Upper lobe of right lung (tissue), 1 donor: Measurements from ENCODE around the gene ATP5ME. TPM values are rescaled to one million over a fixed set of nuclear protein-coding genes. Genes with fewer than 3 reads are reported as not detected.

ENCODE experiments used
- ATAC-seq: fragments of 200-7000 bp; cut with Tn5 transposase; one replicate; pipeline ENCODE4 v1.9.1; 2020; ENCODE audit warnings: mild to moderate bottlenecking, moderate library complexity
- DNase-seq: peaks from one replicate; pipeline ENCODE4 v3.0.0-alpha.2; 2020
- H3K27ac ChIP-seq: fragments of 200-600 bp; one replicate; pipeline ENCODE4 v1.8.0; 2022
- H3K27me3 ChIP-seq: fragments of 200-600 bp; one replicate; pipeline ENCODE4 v1.8.0; 2022; ENCODE audit warnings: mild to moderate bottlenecking
- H3K36me3 ChIP-seq: fragments of 200-600 bp; one replicate; pipeline ENCODE4 v1.8.0; 2022
- H3K4me1 ChIP-seq: fragments of 200-600 bp; one replicate; pipeline ENCODE4 v1.8.0; 2022
- H3K4me3 ChIP-seq: fragments of 200-600 bp; one replicate; pipeline ENCODE4 v1.8.0; 2022; ENCODE audit warnings: mild to moderate bottlenecking
- H3K9me3 ChIP-seq: fragments of 200-600 bp; one replicate; pipeline ENCODE4 v1.8.0; 2022
- intact Hi-C: fragments of 100-400 bp; cut with DNase I; formaldehyde crosslinking; loops from one replicate; pipeline ENCODE4 v1.11.0; 2022
- total RNA-seq: library from RNA; stranded (reverse); fragmentation: NEBNext Ultra II Directional; extraction: Animal tissue kit (Norgen Biotek cat#: 25700); gene quantifications from one replicate; pipeline ENCODE4 v1.2.1, GENCODE V29; 2021
- TF ChIP-seq, protein P1 (sequence below): fragments of 200-600 bp; IDR thresholded peaks from one replicate; pipeline ENCODE4 v1.8.0; 2022; ENCODE audit warnings: antibody characterized with exemption
- donor health status: DM: no; HTN: yes; CAD: no; lungs with severe emphysema.

ATP5ME gene
- total RNA-seq, 1 donor from 2014 or later, result 167 TPM

DNA sequence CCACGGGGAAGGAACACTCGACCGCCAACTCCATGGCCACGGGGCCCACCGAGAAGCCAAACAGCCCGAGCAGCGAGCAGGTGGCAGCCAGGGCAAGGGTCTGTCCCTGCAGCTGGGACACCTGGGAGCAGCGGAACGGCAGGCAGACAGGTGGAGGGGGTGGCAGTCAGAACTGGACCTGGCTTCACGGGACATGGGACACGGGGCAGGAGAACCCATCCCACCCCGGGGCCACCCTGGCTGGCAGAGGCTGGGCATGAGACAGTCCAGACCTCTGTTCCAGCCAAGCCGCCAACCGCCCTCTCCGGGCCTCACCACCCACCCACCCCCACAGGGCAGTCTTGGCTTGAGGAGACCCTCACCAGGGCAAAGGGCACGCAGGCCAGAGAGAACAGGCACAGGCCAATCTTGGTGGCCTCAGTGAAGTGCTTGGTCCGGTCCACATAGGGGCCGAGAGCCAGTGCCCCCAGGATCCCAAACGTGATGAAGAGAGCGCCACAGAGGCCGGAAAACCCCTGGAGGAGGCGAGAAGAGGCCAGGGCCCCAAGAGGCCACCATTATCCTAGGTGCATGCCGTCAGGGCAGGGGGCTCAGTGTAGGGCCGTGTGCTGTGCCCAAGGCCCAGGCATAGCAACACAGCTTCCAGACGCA lies 9.3 kb upstream of the ATP5ME start:
- ATAC-seq (no peak), DNase-seq (peak; percentile 67)
- H3K4me3 ChIP-seq, result no peak overlapping the region
- peaks cover 34% of the 10 kb centered on the region for H3K4me1 ChIP-seq
- no peak overlapping the region for H3K27ac ChIP-seq
- H3K36me3 ChIP-seq, result no peaks in the 10 kb centered on the region
- no peaks in the 10 kb centered on the region for H3K27me3 ChIP-seq
- no peaks in the 10 kb centered on the region for H3K9me3 ChIP-seq
- TF ChIP-seq, protein P1, sequence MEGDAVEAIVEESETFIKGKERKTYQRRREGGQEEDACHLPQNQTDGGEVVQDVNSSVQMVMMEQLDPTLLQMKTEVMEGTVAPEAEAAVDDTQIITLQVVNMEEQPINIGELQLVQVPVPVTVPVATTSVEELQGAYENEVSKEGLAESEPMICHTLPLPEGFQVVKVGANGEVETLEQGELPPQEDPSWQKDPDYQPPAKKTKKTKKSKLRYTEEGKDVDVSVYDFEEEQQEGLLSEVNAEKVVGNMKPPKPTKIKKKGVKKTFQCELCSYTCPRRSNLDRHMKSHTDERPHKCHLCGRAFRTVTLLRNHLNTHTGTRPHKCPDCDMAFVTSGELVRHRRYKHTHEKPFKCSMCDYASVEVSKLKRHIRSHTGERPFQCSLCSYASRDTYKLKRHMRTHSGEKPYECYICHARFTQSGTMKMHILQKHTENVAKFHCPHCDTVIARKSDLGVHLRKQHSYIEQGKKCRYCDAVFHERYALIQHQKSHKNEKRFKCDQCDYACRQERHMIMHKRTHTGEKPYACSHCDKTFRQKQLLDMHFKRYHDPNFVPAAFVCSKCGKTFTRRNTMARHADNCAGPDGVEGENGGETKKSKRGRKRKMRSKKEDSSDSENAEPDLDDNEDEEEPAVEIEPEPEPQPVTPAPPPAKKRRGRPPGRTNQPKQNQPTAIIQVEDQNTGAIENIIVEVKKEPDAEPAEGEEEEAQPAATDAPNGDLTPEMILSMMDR, result no peak
- intact Hi-C loops, result no loop called here

DNA sequence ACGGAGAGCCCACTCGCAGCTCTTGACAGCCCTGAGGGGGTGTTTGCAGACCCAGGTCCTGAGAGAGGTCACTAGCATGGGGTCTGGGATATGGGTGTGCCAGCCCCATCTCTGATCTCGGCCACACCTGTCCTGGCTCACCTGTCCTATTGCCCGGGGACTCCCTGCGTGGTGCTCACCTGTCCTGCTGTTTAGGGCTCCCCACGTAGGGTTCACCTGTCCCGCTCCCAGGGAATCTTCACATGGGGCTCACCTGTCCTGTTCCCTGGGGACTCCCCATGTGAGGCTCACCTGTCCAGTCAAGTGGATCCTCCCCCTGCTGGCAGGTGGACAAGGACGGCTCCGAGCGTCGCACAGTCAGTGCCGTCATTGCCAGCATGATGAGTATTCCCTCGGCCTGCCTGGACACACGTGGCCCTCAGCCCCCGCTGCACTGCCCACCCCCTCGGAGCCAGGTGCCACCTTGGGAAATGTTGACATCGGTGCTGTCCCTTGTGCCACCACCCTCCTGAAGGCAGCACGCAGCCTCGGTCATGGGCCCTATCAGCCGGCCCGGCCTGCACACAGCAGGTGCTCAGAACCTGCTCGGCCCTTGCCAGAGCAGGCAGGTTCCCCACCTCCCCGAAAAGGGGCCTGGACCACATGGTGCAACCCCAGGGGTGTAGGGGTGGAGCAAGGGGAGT lies 8.6 kb upstream of the ATP5ME start:
- H3K36me3 ChIP-seq, result no peaks in the 10 kb centered on the region
- ATAC-seq (no peak), DNase-seq (no peak)
- TF ChIP-seq, protein P1, result no peak
- no peaks in the 10 kb centered on the region for H3K27me3 ChIP-seq
- peaks cover 27% of the 10 kb centered on the region for H3K4me1 ChIP-seq
- intact Hi-C loops, result no loop called here
- no peak overlapping the region for H3K27ac ChIP-seq
- no peaks in the 10 kb centered on the region for H3K9me3 ChIP-seq
- H3K4me3 ChIP-seq, result no peak overlapping the region

DNA sequence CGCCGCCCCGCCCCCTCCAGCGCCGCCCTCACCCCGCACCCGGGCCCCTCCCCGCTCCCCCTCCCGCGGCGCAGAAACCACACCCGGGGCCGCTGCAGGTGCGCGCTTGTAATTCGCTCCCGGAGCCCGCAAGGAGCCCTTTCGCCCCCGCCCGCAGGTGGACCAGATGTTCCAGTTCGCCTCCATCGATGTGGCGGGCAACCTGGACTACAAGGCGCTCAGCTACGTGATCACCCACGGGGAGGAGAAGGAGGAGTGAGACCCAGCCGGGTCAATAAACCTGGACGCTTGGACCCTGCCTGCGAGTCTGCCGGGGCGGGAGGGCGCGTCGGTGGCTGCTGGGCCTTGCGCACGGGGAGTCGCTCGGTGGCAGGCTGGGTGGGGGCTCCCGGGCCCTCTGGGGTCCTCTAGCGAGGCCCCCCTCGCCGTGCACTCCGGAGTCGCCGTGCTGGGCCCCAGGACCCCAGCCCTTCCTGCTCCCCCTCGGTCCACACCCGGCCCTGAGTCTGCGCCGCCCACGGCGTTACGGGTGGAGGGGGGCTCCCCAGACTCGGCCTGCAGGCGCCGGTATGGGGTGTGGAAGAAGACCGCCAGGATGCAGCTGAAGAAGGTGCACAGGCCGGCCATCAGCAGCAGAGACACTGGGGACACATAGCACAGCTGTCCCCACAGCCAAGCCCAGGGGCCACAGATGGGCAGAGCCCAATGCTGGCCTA lies 7.8 kb upstream of the ATP5ME start:
- intact Hi-C loops, result no loop called here
- no peaks in the 10 kb centered on the region for H3K9me3 ChIP-seq
- no peaks in the 10 kb centered on the region for H3K27me3 ChIP-seq
- peak; percentile 51 for ATAC-seq
- H3K27ac ChIP-seq, result no peak overlapping the region
- H3K4me1 ChIP-seq, result peaks cover 21% of the 10 kb centered on the region
- H3K36me3 ChIP-seq, result no peaks in the 10 kb centered on the region
- H3K4me3 ChIP-seq, result no peak overlapping the region
- DNase-seq, result peak; percentile 85
- TF ChIP-seq, protein P1, result no peak

DNA sequence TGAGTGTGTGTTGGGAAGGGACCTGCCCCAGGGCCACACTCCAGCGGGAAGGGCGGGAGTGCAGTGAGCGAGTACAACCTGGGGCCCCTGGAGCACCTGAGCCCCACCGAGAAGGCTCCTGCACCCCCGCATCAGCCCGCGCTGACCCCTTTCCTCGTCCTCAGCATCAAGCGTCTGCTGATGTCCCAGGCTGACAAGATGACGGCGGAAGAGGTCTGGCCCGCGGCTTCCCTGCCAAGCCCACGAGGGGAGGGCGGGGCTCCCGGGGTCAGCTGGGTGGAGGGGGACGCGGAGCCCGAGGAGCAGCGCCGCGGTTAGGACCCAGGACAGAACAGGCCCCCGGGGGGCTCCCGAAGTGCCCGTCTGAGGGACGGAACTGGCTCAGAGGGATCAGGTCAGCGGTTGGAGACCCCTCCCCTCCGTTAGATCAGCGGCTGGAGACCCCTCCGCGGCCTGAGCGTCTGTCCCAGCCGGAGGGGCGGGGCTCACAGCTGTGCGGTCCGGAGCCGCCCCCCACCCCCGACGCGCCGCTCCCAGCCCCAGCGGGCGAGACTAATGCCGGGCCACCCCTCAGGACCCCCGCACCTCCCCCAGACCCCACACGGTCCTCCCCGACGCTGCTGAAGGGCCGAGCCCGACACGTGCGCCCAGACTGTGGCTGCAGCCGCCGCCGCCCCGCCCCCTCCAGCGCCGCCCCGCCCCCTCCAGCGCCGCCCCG lies 7.0 kb upstream of the ATP5ME start:
- H3K36me3 ChIP-seq, result no peaks in the 10 kb centered on the region
- H3K9me3 ChIP-seq, result no peaks in the 10 kb centered on the region
- intact Hi-C loops, result no loop called here
- DNase-seq (peak; percentile 87), ATAC-seq (peak; percentile 50)
- peaks cover 19% of the 10 kb centered on the region for H3K4me1 ChIP-seq
- TF ChIP-seq, protein P1, result no peak
- H3K4me3 ChIP-seq, result peak overlapping the region; percentile 60
- H3K27me3 ChIP-seq, result no peaks in the 10 kb centered on the region
- H3K27ac ChIP-seq, result no peak overlapping the region

DNA sequence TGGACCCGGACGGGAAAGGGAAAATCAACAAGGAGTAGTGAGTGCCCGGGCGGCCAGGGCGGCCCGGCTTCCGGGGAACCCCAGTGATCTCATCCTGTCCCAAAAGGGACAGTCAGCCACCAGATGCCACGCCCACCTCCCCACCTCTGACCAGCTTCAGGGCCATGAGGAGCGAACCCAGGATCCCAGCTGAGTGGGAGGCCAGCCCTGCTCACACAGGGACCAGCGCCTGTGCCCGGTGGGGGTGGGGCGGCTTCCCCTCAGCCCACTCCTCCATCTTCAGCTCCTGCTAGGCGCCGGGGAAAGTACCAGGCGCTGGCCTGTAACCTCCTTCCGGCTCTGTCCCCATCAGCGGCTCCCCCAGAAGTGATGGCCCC lies 6.5 kb upstream of the ATP5ME start:
- no peaks in the 10 kb centered on the region for H3K36me3 ChIP-seq
- peak overlapping the region; percentile 60 for H3K4me3 ChIP-seq
- ATAC-seq, result peak; percentile 1
- no peaks in the 10 kb centered on the region for H3K27me3 ChIP-seq
- peaks cover 19% of the 10 kb centered on the region for H3K4me1 ChIP-seq
- H3K9me3 ChIP-seq, result no peaks in the 10 kb centered on the region
- H3K27ac ChIP-seq, result no peak overlapping the region
- TF ChIP-seq, protein P1, result no peak
- intact Hi-C loops, result no loop called here
- peak; percentile 74 for DNase-seq
